GM12872 (cell line): ENCODE data around the gene PRKCB.

ENCODE experiments used
- CTCF ChIP-seq: IDR thresholded peaks from 3 replicates; pipeline ENCODE4 v1.5.1; 2011; ENCODE audit warnings: low read depth, mild to moderate bottlenecking, low read length, moderate library complexity; ENCODE audit not compliant: insufficient read depth

The PRKCB gene

DNA sequence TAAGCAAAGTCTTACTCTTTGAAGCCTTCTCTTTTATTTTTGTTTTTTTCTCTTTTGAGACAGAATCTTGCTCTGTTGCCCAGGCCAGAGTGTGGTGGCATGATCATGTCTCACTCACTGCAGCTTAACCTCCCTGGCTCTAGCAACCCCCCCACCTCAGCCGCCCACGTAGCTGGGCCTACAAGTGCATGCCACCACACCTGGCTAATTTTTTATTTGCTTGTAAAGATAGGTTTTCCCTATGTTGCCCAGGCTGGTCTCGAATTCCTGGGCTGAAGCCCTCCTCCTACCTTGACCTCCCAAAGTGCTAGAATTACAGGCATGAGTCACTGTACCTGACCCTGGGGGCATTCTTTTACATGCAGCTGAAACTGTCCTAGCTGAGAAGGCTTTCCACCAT lies 154.7 kb downstream of the PRKCB start:
- TF ChIP-seq CTCF = no peak

GRCh38 chr16:23991066-23991465 lies 155.3 kb downstream of the PRKCB start:
- TF ChIP-seq CTCF = no peak

- TF ChIP-seq CTCF = no peak
Observed at GRCh38 chr16:23994615-23995014, 158.8 kb downstream of the PRKCB start.

DNA sequence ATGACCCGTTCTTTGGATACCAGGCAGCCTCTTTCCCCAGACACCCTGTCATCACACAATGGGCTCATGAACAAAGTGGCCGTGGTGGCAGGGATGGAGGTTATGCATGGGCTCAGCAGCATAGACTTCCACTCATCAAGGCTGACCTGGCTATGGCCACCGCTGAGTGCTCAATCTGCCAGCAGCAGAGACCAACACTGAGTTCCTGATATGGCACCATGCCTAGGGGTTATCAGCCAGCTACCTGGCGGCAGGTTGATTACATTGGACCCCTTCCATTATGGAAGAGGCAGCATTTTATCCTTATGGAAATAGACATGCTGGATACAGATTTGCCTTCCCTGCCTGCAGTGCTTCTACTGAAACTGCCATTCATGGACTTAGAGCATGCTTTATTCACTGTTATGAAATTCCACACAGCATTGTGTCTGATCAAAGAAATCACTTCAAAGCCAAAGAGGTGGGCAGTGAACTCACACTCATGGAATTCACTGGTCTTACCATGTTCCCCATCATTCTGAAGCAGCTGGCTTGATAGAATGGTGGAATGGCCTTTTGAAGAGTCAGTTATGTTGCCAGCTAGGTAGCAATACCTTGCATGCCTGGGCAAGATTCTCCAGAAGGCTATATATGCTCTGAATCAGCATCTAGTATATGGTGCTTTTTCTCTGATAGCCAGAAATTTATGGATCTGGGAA lies 160.6 kb downstream of the PRKCB start:
- no peak for TF ChIP-seq CTCF

DNA sequence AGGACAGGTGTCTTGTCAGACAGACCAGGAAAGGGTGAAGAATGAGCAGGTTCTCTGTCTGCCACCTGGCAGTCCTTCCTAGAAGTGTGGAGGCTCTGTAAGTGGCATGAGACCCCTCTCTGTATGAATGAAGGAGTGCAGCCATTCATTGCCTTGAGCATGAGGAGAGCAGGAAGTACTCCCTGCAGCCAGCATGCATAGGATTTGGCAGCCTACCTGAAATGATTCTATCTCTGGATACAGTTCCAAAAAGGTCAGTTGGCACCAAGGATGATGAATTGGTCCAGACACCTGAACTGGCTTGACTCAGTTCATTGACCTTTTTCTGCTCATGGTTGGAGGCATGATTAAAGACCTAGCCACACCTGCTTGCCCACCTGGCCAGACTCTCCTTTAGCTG lies 163.0 kb downstream of the PRKCB start:
- TF ChIP-seq CTCF = no peak

DNA sequence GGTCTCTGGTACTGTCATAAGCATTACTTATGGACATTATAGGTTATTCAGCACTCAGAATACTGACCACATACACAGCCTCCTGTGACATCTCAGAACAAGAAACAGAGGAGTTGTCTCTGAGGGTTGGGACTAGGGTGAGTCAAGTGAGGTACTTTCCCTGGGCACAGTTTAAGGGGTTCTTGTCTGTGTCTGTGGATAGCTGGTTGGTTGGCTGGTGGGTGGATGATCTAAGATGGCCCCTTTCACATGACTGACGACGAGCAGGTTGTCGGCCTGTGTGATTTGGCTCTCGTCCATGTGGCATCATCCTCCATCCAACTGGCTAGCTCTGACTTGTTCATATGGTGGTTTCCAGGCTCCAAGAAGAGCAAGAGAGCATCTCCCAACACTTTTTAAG lies 163.9 kb downstream of the PRKCB start:
- no peak for TF ChIP-seq CTCF

DNA sequence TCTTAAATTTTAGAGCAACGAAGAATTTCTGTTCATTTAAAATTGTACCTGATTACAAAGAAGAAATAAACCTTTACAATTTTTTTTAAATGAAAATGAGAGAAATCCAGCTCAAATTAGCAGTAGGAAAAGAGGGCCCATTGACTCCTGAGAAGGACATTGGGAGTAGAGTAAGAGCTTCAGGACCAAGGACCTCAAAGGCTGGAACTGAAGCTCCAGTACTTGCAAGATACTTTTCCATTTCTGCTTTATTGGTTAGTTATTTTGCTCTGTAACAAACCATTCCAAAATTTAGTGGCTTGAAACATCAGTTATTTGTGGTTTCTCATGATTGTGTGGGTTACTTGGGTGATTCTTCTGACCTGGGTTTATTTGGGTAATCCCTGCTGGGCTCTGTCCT lies 165.9 kb downstream of the PRKCB start:
- TF ChIP-seq CTCF = no peak
